ENCODE results near the gene TSPEAR.

The TSPEAR gene

DNA sequence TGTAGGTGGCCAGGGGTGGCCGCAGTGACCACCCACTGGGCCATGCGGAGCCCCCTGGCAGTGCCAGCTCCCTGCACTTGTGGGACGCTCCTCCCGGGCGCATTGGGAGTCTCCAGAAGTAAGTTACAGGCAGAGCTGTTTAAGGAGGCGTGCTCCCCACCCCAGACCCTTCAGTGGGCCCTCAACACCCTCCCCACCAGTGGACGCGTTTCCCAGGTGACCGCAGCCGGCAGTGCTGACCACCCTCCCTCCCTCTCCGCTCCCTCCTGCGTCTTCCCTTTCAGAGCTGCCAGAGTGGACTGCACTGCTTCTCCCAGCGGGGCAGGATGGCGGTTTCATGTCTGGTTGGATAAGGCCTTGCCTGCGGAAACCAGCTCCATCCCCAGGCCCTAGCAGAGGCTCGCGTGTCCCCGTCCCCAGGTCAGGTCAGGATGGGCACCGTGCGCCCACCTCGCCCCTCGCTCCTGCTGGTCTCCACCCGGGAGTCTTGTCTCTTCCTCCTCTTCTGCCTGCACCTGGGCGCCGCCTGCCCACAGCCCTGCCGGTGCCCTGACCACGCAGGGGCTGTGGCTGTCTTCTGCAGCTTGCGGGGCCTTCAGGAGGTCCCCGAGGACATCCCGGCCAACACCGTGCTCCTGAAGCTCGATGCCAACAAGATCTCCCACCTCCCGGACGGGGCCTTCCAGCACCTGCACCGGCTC is 255.0 kb downstream of the TSPEAR start:
- no peak for DNase-seq

- peak; percentile 79 for DNase-seq
Observed at GRCh38 chr21:44455524-44456213, 255.7 kb downstream of the TSPEAR start.

GRCh38 chr21:44454747-44455523 is 256.4 kb downstream of the TSPEAR start, which contains the start of gene LRRC3:
LRRC3 (plus strand) TSS chr21:44455510; CDS start chr21:44456645, 1,135 bp downstream.
- DNase-seq = peak; percentile 92

DNA sequence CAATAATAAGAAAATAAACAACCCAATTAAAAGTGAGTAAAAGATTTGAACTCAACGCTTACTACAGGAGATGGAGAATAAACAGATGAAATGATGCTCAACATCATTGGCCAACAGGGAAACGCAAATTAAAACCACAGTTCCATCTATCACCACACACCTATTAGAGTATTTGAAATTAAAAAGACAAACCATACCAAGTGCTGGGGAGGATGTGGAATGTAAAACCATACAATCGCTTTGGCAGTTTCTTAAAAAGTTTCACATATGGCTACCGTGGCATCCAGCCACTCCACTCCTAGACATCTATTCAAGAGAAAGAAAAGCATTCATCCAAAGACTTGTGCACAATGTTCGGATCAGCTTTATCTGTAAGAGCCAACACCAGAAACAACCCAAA is 257.3 kb downstream of the TSPEAR start:
- DNase-seq = no peak

DNA sequence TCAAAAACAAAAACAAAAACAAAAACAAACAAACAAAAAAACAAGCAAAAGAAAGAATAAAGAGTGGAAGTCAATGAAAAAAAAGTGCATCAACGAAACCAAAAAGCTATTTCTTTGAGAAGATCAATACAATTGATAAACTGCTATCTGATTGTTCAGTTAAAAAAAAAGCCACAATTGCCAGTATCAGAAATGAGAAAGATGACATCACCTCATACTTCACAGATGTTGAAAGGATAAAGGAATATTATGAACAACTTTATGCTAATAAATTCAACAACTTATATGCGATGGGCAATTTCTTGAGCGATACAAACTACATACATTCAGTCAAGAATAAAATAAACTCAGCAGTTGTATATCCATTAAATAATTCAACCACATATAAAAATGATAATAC is 258.3 kb downstream of the TSPEAR start:
- DNase-seq = no peak

DNA sequence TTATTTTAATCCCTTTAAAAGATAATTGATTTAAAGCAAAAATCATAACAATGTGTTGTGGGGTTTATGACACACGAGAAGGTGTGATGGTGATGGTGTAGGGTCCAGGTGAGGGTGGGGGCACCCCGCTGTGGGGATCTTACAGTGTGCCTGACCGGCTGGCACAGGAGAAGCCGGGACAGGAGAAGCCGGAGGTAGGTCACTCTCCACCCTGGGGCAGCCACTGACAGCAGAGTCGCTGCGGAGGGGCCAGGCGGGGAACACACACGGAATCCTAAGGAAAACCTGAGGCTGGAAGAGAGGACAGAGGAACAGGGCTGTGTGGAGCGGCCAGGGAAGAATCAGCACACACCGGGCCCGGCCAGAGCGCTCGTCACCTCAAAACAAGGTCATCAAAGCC is 260.4 kb downstream of the TSPEAR start:
- no peak for DNase-seq

GRCh38 chr21:44450402-44450801 is 261.0 kb downstream of the TSPEAR start:
- no peak for DNase-seq

GRCh38 chr21:44449473-44450363 is 261.7 kb downstream of the TSPEAR start:
- DNase-seq = peak; percentile 61

DNA sequence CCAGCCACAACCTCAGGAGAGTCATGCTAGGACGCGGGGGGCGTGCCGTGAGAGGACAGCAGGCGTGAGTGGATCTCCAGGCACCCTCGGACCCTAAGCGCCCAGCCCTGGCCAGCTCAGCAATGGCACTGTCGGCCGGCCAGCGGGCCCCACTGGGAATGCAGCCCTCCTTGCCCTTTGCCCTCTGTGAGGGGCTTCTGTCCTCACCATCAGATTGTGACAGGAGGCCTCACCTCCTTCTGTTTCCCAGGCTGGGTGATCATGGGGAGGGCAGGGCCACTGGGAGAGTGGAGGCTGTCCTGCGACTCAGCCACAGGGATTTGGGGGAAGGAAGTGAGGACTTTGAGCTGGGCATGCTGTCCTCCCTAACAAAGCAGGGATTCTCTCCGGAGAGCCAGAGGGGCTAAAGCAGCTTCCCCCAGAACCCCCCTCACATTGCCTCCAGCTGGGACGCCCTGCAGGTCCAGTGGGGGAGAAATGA is 262.7 kb downstream of the TSPEAR start:
- DNase-seq = no peak
